CD4-positive, alpha-beta T cell treated with Interleukin-17A for 1 hour (primary cell): ENCODE measurements around the gene ASPG.

Experiments used
- DNase-seq: peaks from one replicate; pipeline ENCODE4 v3.0.0-alpha.2; 2020

ASPG gene

GRCh38 chr14:104106471-104106991 is 21.0 kb downstream of the ASPG start:
- DNase-seq, result no peak

GRCh38 chr14:104107101-104107581 is 21.6 kb downstream of the ASPG start:
- no peak for DNase-seq

- no peak for DNase-seq
These were observed 22.4 kb downstream of the ASPG start for GRCh38 chr14:104107611-104108569.

DNA sequence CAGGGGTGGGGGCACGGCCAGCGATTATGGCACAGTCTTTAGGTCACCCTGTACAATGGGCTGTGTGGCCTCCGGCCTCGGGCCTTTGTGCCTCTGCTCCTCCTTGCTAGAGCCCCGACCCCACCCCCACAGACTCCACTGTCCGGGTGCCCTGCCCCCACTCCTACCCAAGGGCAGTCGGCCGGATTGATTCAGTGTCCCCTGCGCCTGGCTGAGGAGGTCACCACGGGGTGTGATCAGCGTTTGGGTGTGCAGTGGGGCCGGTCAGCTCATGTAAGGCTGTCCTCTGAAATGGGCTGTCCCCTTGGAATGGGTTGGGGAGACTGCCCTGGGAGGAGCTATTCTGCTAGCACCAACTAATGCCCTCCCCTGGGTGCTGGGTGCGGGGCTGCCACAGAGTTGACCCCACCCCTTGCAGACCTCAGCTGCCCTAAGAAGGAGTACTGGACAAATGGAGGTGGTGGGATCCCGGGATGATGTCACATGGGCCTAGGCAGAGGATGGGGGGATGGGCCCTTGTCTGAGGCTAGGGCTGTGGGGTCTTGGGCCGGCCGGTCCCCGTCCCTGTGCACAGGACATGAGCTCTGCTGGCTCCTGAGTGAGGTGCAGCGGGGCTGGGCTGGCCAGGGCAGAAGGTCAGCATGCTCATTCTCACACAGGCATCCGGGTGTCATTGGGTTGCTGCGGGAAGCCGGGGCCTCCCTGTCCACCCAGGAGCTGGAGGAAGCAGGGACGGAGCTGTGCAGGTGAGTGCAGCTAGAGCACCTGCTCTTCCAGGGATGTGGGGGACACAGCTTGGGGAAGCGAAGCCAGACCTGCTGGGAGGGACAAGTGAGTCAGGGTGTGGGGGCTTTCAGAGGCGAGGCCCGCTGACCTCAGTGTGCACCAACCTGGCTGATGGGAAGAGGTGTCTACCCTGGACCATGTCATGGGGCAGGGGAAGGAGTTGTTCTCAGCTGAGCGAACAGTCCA is 23.4 kb downstream of the ASPG start:
- no peak for DNase-seq

DNA sequence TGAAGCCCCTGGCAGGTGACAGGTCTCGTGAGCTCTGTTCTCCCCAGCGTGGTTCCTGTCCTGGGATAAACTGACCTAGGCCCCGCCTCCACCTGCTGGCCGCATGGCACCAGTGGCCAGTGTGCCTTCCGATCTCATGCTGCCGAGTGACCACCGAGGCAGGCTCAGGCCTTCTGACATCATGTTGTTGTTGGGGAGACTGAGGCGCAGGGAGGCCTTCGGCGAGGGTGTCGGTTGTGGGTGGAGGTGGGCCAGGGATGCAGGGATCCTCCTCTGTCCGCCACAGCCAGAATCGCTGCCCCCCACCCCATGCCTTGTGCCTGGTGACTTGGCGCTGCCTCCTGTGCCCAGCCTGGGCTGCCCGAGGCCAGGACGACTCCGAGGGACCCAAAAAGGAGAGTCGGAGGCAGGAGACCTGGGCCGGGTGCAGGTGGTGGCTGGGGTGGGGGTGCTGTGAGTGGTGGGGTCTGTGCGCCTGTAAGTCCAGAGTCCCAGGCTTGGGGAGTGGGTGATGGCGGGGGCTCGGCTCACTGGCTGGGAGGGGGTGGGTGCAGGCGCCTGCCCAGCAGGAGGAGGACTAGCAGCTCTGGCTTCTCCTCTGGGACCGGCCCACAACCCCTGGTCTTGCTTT is 24.3 kb downstream of the ASPG start:
- no peak for DNase-seq

GRCh38 chr14:104110491-104111209 is 25.1 kb downstream of the ASPG start:
- no peak for DNase-seq

DNA sequence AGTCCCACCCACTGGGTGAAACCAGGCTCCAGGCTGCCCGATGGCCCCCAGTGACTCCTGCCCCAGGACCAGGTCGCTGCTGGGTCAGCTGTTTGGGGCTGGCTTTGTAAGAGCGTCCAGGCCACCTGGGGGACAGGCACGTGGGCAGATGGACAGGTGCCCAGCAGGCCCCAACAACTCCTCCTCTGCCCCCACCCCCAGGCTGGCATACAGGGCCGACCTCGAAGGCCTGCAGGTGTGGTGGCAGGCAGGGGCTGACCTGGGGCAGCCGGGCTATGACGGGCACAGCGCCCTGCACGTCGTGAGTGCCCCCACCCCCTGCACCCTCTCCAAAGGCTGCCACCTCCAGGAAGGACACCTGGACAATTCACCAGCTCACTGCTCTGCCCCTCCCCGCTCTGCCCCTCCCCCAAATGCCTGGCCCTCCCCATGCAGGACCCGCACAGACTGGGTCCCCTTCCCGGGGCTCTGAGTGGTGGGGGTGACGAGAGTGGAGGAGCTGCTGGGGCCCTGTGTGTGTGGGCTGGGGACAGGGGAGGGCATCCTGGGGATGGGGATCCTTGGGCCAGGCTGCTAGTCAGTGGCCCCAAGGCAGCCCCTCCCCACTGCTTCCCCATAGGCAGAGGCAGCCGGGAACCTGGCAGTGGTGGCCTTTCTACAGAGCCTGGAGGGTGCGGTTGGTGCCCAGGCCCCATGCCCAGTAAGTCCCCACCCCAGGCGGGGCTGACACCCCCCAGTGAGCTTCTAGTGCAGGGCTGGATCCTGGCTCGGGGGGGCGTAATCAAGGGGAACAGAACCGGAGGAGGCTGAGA is 26.0 kb downstream of the ASPG start:
- DNase-seq, result no peak

GRCh38 chr14:104112113-104112505 is 26.6 kb downstream of the ASPG start:
- DNase-seq, result no peak

DNA sequence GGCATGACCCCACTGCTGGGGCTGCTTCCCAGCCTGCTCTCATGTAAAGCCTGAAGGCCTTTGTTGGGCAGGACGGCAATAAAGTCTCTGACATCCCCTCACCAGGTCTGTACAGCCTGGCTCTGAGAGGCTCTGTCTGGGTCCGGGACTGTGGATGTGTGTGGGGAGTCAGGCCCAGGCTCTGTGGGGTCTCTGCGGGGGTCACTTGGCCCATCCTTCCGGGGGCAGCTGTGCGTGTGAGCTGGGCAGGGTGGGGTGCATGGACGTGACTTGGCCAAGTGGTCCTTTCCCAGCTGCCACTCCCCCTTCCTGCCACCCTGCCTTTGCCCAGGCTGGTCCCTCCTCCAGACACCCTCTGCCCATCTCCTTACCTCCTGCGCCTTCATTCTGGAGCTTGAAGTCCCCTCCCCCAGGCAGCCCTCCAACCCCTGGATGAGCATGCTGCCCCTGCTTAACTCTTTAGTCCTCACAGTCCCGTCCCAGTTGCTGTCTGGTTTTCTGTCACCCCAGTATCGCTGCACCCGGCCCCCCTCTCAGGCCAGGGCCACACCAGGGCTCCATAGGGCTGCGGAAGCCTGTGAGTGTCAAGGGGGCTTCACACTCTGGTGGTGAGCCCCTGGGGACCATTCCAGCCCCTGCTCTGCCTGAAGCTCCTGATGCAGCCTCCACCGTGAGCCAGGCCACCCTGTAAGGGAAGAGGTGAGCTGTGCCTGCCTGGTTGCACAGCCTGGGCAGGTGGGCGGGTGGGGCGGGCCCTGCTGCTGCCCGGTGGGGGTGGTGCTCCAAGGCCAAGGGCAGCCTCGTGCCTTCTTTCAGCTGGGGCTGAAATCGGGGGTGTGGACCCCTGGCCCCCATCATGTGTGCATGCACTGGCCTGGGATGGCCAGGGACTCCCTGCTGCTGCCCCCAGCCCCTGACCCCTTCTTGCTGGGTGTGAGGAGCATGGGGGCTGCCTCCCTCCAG is 27.4 kb downstream of the ASPG start:
- no peak for DNase-seq

DNA sequence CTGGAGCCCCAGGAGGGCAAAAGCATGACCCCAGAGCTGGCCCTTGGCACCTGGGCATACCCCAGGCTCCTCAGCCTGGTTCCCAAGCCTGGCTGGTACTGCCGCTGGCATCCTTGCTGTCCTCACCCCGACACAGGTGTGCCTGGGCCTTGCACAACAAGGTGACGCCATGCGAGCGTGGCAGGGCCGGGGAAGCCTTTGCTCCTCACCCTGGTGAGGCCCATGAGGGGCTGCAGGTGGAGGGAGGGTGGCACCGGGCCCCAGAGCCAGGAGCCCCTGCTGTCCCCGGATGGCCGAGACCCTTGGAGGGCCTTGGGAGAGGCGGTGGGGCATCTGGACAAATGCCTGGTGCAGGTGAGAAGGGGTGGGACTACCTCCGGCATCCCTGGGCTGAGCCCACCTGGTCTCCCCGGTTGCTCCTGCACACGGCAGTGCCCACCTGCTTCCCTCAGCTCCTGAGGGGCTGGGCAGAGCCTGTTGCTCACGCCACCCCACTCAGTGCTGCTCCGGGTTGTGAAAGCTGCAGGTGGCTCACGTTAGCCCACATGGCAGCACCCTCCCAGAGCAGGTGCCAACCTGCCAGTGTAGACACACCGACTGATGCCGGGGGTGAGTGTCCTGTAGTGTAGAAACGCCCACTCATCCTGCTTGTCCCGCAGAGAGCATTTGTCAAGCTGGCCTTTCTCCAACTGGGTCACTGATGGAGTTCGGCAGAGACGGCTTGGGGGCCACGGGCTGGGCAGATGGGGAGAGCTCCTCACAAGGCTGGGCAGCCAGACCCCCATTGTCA is 28.3 kb downstream of the ASPG start:
- no peak for DNase-seq

DNA sequence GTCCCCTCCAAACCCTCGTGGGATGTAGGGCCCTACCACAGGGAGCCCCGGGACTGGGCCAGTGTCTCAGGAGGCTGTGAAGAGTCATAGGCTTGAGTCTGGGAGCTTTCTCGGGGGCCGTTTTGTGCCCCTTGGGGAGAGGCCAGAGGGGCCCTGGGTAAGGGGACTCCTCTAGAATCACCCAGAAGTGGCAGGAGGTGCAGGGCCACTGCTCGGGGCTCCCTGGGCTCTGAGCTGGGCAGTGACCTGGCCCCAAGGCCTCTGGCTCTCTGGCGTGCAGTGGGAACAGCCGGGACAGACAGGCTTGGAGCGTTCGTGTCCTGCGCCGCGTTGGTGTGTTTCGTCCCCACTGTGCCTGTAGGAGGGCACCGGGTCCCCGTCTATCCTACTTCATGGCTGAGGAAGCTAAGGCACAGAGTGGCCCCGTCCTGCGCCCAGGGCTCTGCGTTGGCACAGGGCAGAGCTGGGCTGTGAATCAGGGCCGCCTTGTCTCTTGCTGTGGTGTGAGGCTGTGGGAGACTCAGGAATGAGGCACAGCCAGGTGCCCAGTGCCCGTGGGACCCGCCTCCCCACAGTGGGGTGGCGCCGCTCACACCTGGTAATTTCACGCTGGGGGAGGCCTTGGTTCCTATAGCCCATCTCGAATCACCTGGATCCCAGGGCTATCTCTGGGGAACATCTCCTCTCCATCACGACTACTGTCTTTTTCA is 29.1 kb downstream of the ASPG start:
- no peak for DNase-seq

DNA sequence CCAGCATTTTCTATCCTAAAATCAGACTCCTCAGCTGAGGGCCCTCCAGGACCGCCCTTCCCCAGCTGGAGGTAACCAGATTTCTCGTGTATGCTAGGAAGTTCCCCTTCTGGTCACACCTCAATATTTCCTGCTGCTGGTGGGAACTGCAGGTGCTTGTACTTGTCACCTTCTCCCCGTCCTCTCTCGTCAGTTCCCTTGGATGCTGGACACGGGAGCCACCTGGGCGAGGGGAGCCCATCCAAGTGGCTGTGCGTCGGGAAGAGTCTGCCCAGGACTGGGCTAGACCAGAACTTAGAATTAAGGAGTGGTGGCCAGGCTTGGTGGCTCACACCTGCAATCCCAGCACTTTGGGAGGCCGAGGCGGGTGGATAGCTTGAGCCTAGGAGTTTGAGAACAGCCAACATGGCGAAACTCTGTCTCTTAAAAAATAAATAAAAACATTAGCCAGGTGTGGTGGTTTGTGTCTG is 29.7 kb downstream of the ASPG start:
- DNase-seq, result no peak

DNA sequence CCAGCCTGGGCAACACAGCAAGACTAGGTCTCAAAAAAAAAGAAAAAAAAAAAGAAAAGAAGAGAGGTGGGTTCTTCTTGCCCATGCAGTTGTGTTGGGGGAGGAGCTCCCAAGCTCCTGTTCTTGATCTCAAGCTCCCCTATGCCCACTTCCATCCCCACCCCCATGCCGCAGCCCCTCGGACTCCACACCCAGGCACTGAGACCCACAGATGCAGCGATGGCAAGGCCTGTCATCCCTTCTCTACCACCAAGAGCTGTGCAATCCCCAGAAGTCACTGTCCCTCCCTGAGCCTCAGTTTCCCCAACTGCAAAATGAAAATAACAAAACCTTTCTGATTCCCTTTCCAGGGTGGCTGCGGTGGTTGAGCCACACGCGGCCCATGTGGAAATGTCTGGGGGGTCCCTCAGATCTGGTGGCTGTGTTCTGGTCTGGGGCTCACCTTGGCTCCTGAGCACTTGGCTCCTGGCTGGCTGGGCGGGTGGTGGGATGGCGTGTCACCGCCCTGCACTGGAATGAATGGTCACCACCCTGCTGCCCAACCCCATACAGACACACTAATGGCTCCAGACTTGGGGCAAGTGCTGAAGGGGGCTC is 30.3 kb downstream of the ASPG start:
- no peak for DNase-seq

GRCh38 chr14:104116288-104116755 is 30.8 kb downstream of the ASPG start:
- DNase-seq, result no peak

DNA sequence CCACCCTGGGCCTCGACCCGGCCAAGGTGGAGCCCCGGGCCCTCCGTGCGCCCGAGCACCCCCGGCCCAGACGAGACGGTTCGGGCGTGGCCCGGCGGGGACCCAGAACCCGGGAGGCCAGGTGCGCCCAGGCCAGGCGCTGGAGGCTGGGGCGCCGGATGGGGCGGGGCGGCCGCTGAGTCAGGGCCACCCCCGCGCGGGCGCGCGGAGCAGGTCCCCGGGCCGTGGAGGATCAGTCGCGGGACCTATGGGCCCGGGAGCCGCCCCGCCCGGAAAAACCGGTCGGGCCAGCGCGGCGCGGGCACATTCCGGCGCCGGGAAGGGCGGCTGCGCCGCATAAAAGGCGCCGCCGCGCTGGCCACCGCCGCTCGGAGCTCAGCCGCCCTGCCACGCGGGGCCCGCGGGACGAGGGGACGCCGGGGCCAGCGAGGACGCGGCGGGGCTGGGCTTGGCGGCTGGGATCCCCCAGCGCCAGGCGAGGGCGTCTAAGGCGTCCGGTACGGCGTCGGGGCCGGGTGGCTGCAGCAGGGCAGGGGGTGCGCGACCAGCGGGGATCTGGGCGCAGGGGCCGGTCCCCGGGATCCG is 31.3 kb downstream of the ASPG start:
- DNase-seq, result no peak

DNA sequence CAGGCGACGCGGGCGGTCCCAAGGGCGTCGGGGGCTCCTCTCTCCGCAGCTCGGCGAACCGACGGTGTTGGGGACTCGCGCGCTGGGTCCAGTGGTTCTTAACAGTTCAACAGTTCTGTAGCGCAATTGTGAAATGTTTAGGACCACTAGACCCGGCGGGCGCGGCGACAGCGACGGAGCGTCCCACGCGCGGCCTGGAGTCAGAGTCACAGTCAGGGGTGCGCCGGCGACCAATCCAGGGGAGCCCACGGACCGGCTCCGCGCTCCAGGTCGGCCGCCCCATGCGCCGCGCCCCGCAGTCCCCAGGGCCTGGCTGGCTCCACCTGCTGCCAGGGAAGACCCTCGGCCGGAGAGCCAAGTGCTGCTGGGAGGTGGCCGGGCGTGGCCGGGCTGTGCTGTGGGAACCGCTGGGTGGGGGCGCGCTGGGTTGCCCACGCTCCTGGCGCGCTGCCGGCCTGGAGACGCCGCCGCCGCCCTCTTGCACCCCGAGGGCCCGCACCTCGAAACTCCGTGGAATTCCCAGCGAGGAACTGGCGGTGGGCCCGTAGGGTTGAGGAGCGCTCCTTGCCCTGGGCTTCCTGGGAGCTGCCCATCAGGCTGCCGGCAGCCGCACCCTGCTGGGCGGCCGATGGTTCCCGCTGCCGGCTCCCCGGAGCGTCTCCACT is 32.0 kb downstream of the ASPG start:
- DNase-seq, result no peak
